Measurements from ENCODE around the gene TFAP2C. TPM values are rescaled to one million over a fixed set of nuclear protein-coding genes. Genes with fewer than 3 reads are reported as not detected.

TFAP2C gene
- total and polyA plus RNA-seq, 9 of the 15 experiments (the other 6 are each of a cell fraction or from before 2014, with no cell fraction given): 0.03 to 0.04 TPM; not detected in 7

DNA sequence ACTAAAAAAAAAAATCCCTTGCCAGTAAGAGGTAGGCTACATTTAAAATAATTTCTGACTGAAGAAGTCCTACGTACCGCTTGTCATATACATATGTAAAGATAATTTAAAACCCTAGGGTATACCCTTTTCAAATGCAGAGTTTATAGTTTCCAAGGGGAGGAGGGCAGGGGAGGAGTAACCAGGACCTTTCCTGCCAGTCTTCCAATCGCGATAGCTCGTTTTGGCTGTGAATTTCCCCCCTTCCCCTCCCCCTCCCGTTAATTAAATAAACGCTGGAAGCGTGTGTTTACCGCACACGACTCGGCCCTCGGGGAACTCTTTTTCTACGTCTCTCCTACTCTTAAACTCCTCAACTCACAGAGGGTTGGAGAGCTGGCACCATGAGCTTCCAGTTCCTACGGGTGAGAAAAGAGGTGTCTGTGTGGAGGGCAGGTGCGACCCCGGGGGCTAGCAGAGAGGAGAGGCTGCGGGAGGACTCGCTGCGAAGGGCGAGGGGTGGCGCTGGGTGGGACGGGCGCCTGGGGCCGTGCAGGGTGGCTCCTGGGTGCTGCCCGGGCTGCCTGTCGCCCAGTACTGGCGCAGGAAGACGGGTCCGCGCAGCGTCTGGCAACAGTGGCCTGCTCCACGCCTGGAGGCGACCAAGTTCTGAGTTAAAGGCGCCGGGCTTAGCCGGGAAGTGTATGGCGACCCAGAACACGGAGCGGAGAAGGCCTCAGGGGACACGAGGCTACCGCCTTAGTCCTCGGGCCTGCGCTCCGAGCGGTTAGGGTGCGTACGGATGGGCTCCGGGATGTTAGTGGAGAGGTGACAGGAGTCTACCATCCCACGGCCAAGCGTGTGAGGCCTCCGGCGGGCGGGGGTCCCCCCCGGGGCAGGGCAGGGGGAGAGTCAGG lies 4.1 kb upstream of the TFAP2C start:
- ATAC-seq: no peak
- Histone ChIP-seq H3K36me3 (ENCODE audit: control insufficient read depth, insufficient read depth, low read length) (no peaks in the 10 kb centered on the region), H3K4me3 (no peak overlapping the region), H3K9me3 (replicated peaks; ENCODE audit: control insufficient read depth, insufficient read depth, low read depth, low read length) (no peaks in the 10 kb centered on the region), H3K4me2 (ENCODE audit: insufficient read depth, low read length) (no peak overlapping the region), H3K27ac (ENCODE audit: extremely low read depth, low read depth, low read length) (no peak overlapping the region), H3K9me1 (ENCODE audit: control insufficient read depth, insufficient read depth, low read length) (no peaks in the 10 kb centered on the region), H4K20me1 (replicated peaks; ENCODE audit: control insufficient read depth, insufficient read depth, low read length) (no peaks in the 10 kb centered on the region), H3K9ac (ENCODE audit: insufficient read depth in 1 of 2, low read depth in 2 of 2, low read length in 2 of 2) (no peak overlapping the region), H3K79me2 (ENCODE audit: control insufficient read depth, insufficient read depth, low read length) (no peaks in the 10 kb centered on the region), H2AFZ (ENCODE audit: low read depth, low read length) (no peak overlapping the region), H3K4me1 (replicated peaks in 1 of 2; ENCODE audit: control insufficient read depth in 2 of 2, insufficient read depth in 2 of 2, low read length in 2 of 2) (peaks cover 0 to 38% of the 10 kb centered on the region in 2 experiments; a peak in 2 of 5 replicates), H3K27me3 (ENCODE audit: control insufficient read depth in 2 of 2, insufficient read depth in 2 of 2, low read length in 2 of 2) (peaks cover 21 to 54% of the 10 kb centered on the region in 2 experiments)
- BruUV-seq (replicated peaks): no TSS peak
- intact Hi-C loops (cut with micrococcal nuclease) (no loop called here), in situ Hi-C loops (cut with MboI) (no loop called here)
- WGBS (ENCODE audit: insufficient coverage, low coverage, missing lambda C conversion rate): 13% methylated on average over 47 of the region's 54 CpGs
- ChIA-PET CTCF (ENCODE audit: low intra/inter-chr PET ratio) (no interaction called here), POLR2A (interaction anchor here (0.6 kb wide), 2 partner anchors 14 to 275 kb away, joined by 3 read pairs; no protein-coding TSS in a partner anchor)
- FAIRE-seq: no peak
- TF ChIP-seq RBM14 (IDR thresholded peaks at IDR 0.05; ENCODE audit: borderline replicate concordance, insufficient read depth, low read depth, low read length) (no peak), POLR2A (conservative IDR thresholded peaks at IDR 0.05) (no peak), SRF (CRISPR knock-in tag; IDR thresholded peaks at IDR 0.05) (no peak), TCF15 (CRISPR knock-in tag; IDR thresholded peaks at IDR 0.05) (no peak), ELF4 (CRISPR knock-in tag; IDR thresholded peaks at IDR 0.05) (no peak), BRD9 (IDR thresholded peaks at IDR 0.05; ENCODE audit: low read depth, partially characterized antibody) (no peak), MYBL2 (IDR thresholded peaks at IDR 0.05; ENCODE audit: low read depth) (no peak), MYBL2 (CRISPR knock-in tag; IDR thresholded peaks at IDR 0.05; ENCODE audit: borderline replicate concordance) (no peak), CHD4 (IDR thresholded peaks at IDR 0.05; ENCODE audit: insufficient read depth, insufficient replicate concordance, low read depth, low read length, poor library complexity, severe bottlenecking) (no peak), MED1 (CRISPR knock-in tag; IDR thresholded peaks at IDR 0.05; ENCODE audit: borderline replicate concordance) (no peak), ZC3H4 (CRISPR knock-in tag; IDR thresholded peaks at IDR 0.05; ENCODE audit: borderline replicate concordance) (no peak), BRCA1 (IDR thresholded peaks at IDR 0.05) (no peak), BRCA1 (CRISPR knock-in tag; IDR thresholded peaks at IDR 0.05) (no peak), ETS2 (tag; IDR thresholded peaks at IDR 0.05; ENCODE audit: borderline replicate concordance, poor library complexity, severe bottlenecking) (no peak), NR1H2 (CRISPR knock-in tag; IDR thresholded peaks at IDR 0.05) (no peak)
- TF ChIP-seq, protein P1, sequence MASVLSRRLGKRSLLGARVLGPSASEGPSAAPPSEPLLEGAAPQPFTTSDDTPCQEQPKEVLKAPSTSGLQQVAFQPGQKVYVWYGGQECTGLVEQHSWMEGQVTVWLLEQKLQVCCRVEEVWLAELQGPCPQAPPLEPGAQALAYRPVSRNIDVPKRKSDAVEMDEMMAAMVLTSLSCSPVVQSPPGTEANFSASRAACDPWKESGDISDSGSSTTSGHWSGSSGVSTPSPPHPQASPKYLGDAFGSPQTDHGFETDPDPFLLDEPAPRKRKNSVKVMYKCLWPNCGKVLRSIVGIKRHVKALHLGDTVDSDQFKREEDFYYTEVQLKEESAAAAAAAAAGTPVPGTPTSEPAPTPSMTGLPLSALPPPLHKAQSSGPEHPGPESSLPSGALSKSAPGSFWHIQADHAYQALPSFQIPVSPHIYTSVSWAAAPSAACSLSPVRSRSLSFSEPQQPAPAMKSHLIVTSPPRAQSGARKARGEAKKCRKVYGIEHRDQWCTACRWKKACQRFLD (CRISPR knock-in tag; IDR thresholded peaks at IDR 0.05): no peak
- TF ChIP-seq, protein P2, sequence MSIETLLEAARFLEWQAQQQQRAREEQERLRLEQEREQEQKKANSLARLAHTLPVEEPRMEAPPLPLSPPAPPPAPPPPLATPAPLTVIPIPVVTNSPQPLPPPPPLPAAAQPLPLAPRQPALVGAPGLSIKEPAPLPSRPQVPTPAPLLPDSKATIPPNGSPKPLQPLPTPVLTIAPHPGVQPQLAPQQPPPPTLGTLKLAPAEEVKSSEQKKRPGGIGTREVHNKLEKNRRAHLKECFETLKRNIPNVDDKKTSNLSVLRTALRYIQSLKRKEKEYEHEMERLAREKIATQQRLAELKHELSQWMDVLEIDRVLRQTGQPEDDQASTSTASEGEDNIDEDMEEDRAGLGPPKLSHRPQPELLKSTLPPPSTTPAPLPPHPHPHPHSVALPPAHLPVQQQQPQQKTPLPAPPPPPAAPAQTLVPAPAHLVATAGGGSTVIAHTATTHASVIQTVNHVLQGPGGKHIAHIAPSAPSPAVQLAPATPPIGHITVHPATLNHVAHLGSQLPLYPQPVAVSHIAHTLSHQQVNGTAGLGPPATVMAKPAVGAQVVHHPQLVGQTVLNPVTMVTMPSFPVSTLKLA (conservative IDR thresholded peaks at IDR 0.05): no peak
- DNase-seq (ENCODE audit: extremely low read depth in 1 of 4, low spot score in 3 of 4): no peak

Data from K562 (cell line).